Progenitor cell of endocrine pancreas (in vitro differentiated cells): ENCODE measurements around the gene EN1. TPM values are rescaled to one million over a fixed set of nuclear protein-coding genes. Genes with fewer than 3 reads are reported as not detected.

Experiments used
- DNase-seq: peaks from one replicate; pipeline ENCODE4 v3.0.0; 2021; ENCODE audit warnings: low spot score; ENCODE audit not compliant: unreplicated experiment
- H3K27ac Mint-ChIP-seq: 2 replicates; pipeline ENCODE4 v1.8.0; 2021; ENCODE audit warnings: mild to moderate bottlenecking, moderate library complexity, mixed read lengths
- H3K27me3 Mint-ChIP-seq: 2 replicates; pipeline ENCODE4 v1.8.0; 2021; ENCODE audit warnings: mixed read lengths
- H3K36me3 Mint-ChIP-seq: 2 replicates; pipeline ENCODE4 v1.8.0; 2022; ENCODE audit warnings: mixed read lengths; ENCODE audit not compliant: insufficient read depth
- H3K4me1 Mint-ChIP-seq: 2 replicates; pipeline ENCODE4 v1.8.0; 2021; ENCODE audit warnings: low read depth, mixed read lengths
- H3K4me3 Mint-ChIP-seq: 2 replicates; pipeline ENCODE4 v1.8.0; 2021; ENCODE audit warnings: low read depth, mild to moderate bottlenecking, moderate library complexity, mixed read lengths
- H3K9me3 Mint-ChIP-seq: 2 replicates; pipeline ENCODE4 v1.8.0; 2021; ENCODE audit warnings: low read depth, mixed read lengths
- total RNA-seq: library from RNA; stranded (reverse); gene quantifications from 2 replicates; pipeline ENCODE4 v1.2.1, GENCODE V29; 2021
- TF ChIP-seq, protein P1 (sequence below): fragments of 200-600 bp; sonication (generic); IDR thresholded peaks from one replicate; pipeline ENCODE4 v1.5.0; 2021; ENCODE audit warnings: antibody characterized with exemption, mild to moderate bottlenecking; ENCODE audit not compliant: unreplicated experiment

The EN1 gene
- total RNA-seq, 1 donor from 2014 or later = 0.12 TPM

DNA sequence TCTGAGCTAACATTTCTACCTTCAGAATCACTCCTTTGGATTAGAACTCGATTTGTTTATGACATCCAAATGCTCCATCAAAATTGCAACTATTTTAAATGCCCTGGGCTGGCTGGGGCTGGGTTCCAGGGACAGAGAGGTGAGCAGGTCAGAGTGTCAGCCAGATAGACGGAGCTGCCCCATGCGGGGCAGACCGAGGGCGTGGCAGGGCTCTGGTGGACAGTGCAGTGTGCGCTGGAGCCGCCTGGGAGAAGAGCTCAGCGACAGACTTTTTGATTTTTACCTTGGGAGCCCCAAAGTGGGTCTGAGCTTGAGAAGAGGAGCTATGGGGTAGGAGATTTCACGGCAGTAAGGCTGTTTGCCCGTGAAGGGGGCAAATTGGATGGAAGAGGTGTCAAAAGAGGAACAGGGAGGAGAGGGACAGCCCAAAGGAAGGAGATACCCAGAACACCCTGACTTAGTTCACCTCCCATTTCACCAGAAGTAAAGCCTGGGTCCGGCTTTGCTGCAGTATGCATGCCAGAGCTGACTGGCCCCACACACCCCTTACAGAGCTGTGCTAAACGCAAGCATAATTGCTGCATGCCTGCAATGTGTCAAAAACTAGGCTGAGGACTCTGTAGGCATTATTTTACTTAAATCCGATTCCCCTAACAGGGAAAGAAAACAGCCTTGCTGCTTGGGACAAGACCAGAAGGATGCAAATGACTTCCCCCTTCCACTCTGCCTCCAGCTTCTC, 33.7 kb downstream of the EN1 start:
- H3K27me3 Mint-ChIP-seq = peaks cover 79% of the 10 kb centered on the region
- no peak overlapping the region for H3K4me3 Mint-ChIP-seq
- no peaks in the 10 kb centered on the region for H3K36me3 Mint-ChIP-seq
- no peak for DNase-seq
- no peak overlapping the region for H3K27ac Mint-ChIP-seq
- TF ChIP-seq, protein P1, sequence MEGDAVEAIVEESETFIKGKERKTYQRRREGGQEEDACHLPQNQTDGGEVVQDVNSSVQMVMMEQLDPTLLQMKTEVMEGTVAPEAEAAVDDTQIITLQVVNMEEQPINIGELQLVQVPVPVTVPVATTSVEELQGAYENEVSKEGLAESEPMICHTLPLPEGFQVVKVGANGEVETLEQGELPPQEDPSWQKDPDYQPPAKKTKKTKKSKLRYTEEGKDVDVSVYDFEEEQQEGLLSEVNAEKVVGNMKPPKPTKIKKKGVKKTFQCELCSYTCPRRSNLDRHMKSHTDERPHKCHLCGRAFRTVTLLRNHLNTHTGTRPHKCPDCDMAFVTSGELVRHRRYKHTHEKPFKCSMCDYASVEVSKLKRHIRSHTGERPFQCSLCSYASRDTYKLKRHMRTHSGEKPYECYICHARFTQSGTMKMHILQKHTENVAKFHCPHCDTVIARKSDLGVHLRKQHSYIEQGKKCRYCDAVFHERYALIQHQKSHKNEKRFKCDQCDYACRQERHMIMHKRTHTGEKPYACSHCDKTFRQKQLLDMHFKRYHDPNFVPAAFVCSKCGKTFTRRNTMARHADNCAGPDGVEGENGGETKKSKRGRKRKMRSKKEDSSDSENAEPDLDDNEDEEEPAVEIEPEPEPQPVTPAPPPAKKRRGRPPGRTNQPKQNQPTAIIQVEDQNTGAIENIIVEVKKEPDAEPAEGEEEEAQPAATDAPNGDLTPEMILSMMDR = no peak
- no peaks in the 10 kb centered on the region for H3K9me3 Mint-ChIP-seq
- H3K4me1 Mint-ChIP-seq = no peaks in the 10 kb centered on the region

DNA sequence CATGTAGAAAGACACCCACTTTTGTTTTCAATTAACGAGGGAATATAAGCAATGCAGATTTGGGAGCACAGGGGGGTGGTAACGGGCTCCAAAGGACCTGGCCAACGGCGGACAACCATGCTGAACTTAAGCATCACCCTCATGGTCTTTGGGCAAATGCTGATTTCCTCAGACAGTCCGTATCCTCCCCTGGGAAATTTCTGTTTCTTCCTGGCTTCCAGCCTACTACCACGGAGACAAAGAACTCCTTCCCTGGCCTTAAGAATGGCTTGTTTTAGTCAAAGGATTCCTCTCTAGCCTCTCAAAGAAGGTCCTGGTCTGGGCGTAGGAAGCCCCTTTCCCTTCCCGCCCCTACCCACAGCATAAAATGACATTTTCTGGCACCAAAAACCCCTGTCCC, 34.3 kb downstream of the EN1 start:
- Mint-ChIP-seq H3K4me1 (no peaks in the 10 kb centered on the region), H3K36me3 (no peaks in the 10 kb centered on the region), H3K27ac (no peak overlapping the region), H3K4me3 (no peak overlapping the region), H3K27me3 (peaks cover 79% of the 10 kb centered on the region), H3K9me3 (no peaks in the 10 kb centered on the region)
- no peak for DNase-seq
- TF ChIP-seq, protein P1 = no peak

DNA sequence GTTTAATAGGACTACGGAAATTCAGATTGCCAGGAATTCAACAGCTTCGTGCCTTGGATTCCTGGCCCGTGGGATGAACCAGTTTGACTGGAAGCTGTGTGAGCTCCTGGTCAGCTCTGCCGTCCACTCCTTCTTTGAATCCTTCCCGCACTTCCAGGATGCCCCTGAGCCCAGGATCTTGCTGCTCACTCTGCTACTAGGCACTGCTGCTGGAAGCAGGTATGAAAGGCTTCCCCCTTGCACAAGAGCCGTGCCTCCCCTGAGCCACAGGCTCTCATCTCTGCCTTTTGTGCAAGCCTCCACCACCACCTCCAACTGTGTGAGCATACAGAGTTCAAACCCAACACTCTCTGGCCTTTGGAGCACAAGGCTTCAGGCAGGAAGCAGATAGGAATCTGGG, 34.9 kb downstream of the EN1 start:
- Mint-ChIP-seq H3K36me3 (no peaks in the 10 kb centered on the region), H3K27me3 (peaks cover 79% of the 10 kb centered on the region), H3K4me1 (no peaks in the 10 kb centered on the region), H3K9me3 (no peaks in the 10 kb centered on the region), H3K27ac (no peak overlapping the region), H3K4me3 (no peak overlapping the region)
- TF ChIP-seq, protein P1 = no peak
- no peak for DNase-seq

DNA sequence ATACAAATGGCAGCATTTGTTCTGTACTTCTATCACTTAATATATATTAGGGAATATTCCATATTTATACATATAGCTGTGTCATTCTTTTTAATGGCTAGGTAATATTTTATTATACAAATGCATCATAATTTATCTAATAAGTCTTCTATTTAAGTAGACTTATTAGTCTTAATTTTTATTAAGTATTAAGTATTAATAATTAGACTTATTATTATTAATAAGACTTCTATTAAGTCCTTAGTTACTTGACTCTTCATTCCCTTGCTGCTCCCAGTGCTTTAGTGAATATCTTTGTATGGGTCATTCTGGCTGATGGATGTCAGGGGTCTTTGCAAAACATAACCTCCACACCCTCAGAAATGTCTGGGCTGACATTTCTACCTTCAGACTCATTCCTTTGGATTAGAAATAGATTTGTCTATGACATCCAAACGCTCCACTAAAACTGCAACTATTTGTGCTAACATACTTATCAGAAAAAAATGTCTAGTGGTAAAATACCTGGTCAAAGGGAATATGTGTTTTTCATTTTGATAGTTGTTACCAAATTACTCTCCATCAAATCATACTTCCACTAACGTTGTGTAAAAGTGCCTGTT, 35.8 kb downstream of the EN1 start:
- no peaks in the 10 kb centered on the region for H3K9me3 Mint-ChIP-seq
- H3K27me3 Mint-ChIP-seq = peaks cover 82% of the 10 kb centered on the region
- H3K36me3 Mint-ChIP-seq = no peaks in the 10 kb centered on the region
- TF ChIP-seq, protein P1 = no peak
- no peak overlapping the region for H3K27ac Mint-ChIP-seq
- no peak for DNase-seq
- H3K4me3 Mint-ChIP-seq = no peak overlapping the region
- H3K4me1 Mint-ChIP-seq = no peaks in the 10 kb centered on the region

DNA sequence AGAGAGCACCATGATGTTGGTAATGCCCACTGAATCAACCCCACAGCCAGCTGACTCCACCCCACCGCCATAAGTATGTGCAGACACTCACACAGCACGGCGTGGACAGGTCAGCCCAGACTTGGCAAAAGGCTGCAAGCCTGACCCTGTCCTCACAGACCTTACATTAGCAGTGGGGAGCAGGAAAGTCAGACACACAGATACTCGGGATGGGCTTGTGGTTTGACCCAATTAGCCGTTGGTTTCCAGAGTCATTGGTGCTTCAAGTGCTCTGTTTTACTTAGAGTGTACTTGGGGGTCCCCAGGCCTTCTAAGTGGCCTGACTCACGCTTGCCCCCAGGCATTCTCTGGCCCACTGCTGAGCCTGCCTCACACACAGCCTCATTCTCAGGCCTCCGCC, 36.7 kb downstream of the EN1 start:
- TF ChIP-seq, protein P1 = no peak
- Mint-ChIP-seq H3K27ac (no peak overlapping the region), H3K36me3 (no peaks in the 10 kb centered on the region), H3K4me3 (no peak overlapping the region), H3K4me1 (no peaks in the 10 kb centered on the region), H3K9me3 (no peaks in the 10 kb centered on the region), H3K27me3 (peaks cover 82% of the 10 kb centered on the region)
- no peak for DNase-seq
